NCI-H1048 (cell line): ENCODE results near the gene CKB.
"Not testable (repeated sequence)": the region's sequence is repeated elsewhere in the genome, so short reads cannot be mapped to it uniquely, and the experiment has no call there.

ENCODE experiments used
- DNase-seq: peaks from one replicate; lab custom pipeline; 2025; lab: John Stamatoyannopoulos, UW

Gene CKB

GRCh38 chr14:103526247-103526913, 3.8 kb upstream of the CKB start:
- no peak for DNase-seq

DNA sequence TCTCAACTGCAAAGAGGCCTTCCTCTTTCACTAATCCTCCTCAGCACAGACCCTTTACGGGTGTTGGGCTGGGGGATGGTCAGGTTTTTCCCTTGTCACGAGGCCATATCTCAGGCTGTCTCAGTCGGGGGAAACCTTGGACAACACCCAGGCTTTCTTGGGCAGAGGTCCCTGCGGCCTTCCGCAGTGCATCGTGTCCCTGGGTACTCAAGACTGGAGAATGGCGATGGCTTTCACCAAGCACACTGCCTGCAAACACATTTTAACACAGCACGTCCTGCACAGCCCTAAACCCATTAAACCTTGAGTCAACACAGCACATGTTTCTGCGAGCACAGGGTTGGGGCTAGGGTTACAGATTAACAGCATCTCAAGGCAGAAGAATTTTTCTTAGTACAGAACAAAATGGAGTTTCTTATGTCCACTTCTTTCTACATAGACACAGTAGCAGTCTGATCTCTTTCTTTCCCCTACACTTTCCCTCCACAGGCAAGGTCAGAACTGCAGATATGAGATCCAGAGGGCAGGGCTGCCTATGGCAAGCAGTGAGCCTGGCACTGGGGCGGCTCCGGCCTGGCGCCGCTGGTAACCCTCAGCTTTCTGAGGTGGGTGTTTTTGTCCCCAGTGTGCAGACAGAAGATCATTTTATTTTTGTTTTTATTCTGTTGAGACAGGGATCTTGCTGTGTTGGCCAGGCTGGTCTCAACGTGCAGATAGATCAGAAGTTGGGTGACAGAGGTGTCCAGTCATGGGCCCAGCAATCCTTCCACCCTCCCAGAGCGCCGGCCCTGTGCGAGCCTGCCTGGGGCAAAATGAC, 3.0 kb upstream of the CKB start:
- not testable (repeated sequence) for DNase-seq

- no peak for DNase-seq
Observed at GRCh38 chr14:103524002-103524935, 1.6 kb upstream of the CKB start.

GRCh38 chr14:103523575-103523954, 935 bp upstream of the CKB start:
- no peak for DNase-seq

GRCh38 chr14:103521951-103522563, 573 bp downstream of the CKB start:
- DNase-seq = no peak

GRCh38 chr14:103521438-103521950, 1.1 kb downstream of the CKB start:
- DNase-seq = no peak

- no peak for DNase-seq
Observed at GRCh38 chr14:103520657-103521437, 1.8 kb downstream of the CKB start.

DNA sequence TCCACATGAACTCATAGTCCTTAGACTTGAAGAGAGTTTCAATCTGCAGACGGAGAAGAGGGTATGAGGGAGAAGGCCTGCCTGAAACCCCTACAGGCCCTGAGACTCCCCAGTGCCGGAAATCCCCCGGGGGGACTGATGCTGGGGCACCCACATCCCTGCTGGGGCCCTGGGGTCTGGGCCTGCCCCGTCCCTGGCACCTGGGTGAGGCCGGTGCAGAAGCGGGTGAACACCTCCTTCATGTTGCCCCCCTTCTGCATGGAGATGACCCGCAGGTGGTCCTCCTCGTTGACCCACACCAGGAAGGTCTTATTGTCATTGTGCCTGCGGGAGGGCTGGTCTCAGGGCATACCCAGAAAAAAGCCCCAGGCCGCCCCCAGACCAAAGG, 2.4 kb downstream of the CKB start:
- DNase-seq = no peak

DNA sequence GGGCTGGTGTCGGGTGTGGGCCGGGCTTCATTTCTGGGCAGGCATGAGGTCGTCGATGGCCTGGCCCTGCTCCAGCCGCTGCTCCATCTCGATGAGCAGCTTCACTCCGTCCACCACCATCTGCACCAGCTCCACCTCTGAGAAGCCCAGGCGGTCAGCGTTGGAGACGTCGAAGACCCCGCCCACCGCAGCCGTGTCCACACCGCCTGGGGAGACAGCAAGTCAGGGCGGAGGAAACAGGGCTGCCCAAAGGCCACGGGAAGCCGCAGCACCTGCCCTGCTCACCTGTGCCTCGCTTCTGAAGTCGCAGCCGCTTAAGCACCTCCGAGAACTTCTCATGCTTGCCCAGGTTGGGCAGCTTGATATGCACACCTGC, 2.8 kb downstream of the CKB start:
- no peak for DNase-seq

GRCh38 chr14:103519043-103519836, 3.4 kb downstream of the CKB start:
- DNase-seq = no peak

GRCh38 chr14:103518422-103519042, 4.1 kb downstream of the CKB start:
- no peak for DNase-seq

- no peak for DNase-seq
Observed at GRCh38 chr14:103517721-103518421, 4.8 kb downstream of the CKB start.

DNA sequence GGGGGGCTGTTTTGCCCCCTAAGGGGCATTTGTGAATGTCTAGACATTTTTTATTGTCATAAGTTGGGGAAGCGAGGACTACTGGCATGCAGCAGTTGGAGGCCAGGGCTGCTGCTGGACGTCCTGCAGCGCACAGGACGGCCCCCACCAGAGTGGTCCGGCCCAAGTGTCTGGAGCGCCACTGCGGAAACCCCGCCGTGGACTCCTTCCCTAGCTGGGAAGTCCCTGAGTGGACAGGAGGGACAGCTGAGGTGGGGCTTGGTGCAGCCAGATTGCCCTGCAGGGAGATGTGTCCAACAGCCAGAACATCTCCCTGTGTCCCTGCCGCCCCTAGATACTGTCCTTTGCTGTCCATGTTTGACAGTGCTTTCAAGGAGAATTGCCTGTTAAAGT, 5.5 kb downstream of the CKB start:
- no peak for DNase-seq

DNA sequence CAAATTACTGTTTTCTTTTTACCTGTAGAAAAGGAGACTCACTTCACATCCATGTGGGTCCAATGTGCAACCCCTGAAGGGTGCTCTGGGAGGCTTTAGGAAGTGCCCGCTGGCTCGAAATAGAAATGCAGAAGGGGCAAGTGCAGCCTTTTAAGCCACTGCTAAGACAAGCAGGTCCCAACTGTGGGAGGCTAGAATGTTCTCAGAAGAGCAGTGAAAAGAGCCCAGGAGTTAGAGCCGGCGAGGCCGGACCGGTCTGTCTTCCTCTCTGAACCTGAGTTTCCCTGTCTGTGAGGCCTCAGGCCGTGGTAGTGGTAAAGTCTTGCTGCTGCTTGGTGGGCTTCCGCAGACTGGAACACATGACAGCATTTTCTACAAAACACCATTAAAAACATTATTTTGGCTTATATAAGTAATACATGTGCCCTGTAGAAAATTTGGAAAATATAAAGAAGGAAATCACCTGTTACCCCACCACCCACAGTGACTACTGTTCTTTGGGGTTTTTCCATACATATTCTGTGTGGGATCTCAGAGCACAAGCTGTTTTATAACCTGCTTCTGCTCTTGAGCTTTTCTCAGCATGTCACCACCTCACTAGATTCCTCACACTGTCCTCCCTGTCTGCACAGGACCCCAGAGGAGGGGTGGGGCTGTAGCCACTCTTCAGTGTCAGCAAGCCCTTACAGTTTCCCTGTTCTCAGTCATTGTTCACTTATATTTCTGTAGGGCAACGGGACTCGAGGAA, 6.0 kb downstream of the CKB start:
- no peak for DNase-seq

- DNase-seq = no peak
Observed at GRCh38 chr14:103514596-103515421, 7.8 kb downstream of the CKB start.

DNA sequence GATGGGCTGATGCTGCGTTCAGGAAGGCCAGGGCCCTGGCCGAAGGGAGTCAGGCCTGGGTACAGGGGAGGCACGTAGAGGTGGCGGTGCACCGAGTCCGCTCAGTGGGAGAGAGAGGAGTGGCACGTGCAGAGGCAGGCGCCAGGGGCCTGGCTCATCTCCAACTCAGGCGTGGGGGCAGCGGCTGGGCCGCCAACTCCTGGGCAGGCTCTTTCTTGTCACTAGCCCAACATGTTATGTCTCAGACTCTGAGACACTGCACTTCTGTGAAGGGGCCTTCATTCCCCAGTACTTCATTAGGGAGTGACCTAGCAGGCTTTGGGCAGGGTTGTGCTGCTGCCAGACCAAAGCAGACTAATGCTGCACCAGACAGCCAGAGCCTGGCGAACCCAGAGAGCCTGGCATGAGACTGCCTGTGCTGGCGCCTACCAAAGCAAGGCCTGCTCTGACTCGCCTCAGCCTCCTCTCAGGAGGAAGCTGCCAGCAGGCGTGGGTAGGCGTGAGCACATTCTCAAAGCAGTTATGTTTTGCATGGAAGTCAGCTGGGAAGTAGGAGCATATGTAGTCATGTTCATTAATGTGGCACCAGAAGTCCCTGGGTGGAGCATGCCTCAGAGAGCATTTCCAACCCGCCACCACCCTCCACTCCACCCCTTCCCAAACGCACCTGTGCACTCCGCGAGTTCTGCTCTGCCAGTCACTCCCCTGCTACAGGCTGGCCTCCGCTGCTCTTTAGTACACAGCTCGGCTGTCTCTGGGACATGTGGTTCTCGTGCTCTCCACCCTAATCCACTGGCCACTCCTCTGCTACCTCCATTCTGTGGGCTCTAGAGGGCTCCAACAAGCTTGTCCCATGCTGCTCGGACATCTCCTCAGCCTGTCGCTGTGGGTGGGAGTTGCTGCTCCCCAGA, 9.7 kb downstream of the CKB start:
- DNase-seq = no peak
